Keratinocyte (primary cell): ENCODE data around the gene TAF4B.

Experiments
- CTCF ChIP-seq, 3 experiments: IDR thresholded peaks in 1 of 3; conservative IDR thresholded peaks in 1 of 3; optimal IDR thresholded peaks in 1 of 3; 2 replicates in 2 of 3; 3 replicates in 1 of 3; pipeline versions ENCODE3 to v1.5.1; 2011; ENCODE audit warnings: low read length in 3 of 3, mild to moderate bottlenecking in 3 of 3, moderate library complexity in 2 of 3, control low read depth in 1 of 3, inconsistent platforms in 1 of 3; ENCODE audit not compliant: insufficient read depth in 2 of 3; ENCODE audit errors: extremely low read depth in 1 of 3
- EZH2 ChIP-seq: IDR thresholded peaks from one replicate; pipeline ENCODE4 v1.6.1; 2012; ENCODE audit warnings: inconsistent platforms, mild to moderate bottlenecking, low read length, moderate library complexity

- TF ChIP-seq CTCF (optimal IDR thresholded peaks at IDR 0.05 in 1 of 3, IDR thresholded peaks at IDR 0.05 in 1 of 3, conservative IDR thresholded peaks at IDR 0.05 in 1 of 3; ENCODE audit: extremely low read depth in 1 of 3, insufficient read depth in 2 of 3, low read length in 3 of 3) (no peak), EZH2 (no peak)
Measured at GRCh38 chr18:26207937-26208336, 18.3 kb upstream of the TAF4B start.
